ENCODE results near the gene LRRC32. TPM values are rescaled to one million over a fixed set of nuclear protein-coding genes. Genes with fewer than 3 reads are reported as not detected.

LRRC32 gene
- total and polyA plus RNA-seq, 9 of the 15 experiments (the other 6 are each of a cell fraction or from before 2014, with no cell fraction given): 0.10 to 0.50 (median 0.19) TPM; not detected in 5

- no peaks in the 10 kb centered on the region for H3K79me2 ChIP-seq (ENCODE audit: control insufficient read depth, insufficient read depth, low read length)
- no peaks in the 10 kb centered on the region for H4K20me1 ChIP-seq (replicated peaks; ENCODE audit: control insufficient read depth, insufficient read depth, low read length)
- FAIRE-seq: no peak
- H3K4me1 ChIP-seq (replicated peaks in 1 of 2; ENCODE audit: control insufficient read depth in 2 of 2, insufficient read depth in 2 of 2, low read length in 2 of 2): 0 out of 5 replicates have a peak, but pooled peaks cover 0 to 3% of the 10 kb centered on the region in 2 experiments
- no peak overlapping the region for H3K27ac ChIP-seq (ENCODE audit: extremely low read depth, low read depth, low read length)
- intact Hi-C loops (cut with micrococcal nuclease): no loop called here
- ChIA-PET CTCF (ENCODE audit: low intra/inter-chr PET ratio) (no interaction called here), POLR2A (interaction anchor here (0.6 to 1.1 kb wide), 3 partner anchors 205 to 998 kb away, joined by 3 to 4 read pairs (median 3); no protein-coding TSS in a partner anchor)
- WGBS (ENCODE audit: insufficient coverage, low coverage, missing lambda C conversion rate): 54% methylated on average over 4 of the region's 4 CpGs
- H3K9ac ChIP-seq (ENCODE audit: insufficient read depth in 1 of 2, low read depth in 2 of 2, low read length in 2 of 2): no peak overlapping the region
- TF ChIP-seq HDAC3 (IDR thresholded peaks at IDR 0.05; ENCODE audit: borderline replicate concordance, partially characterized antibody) (no peak), RAD21 (CRISPR knock-in tag; conservative IDR thresholded peaks at IDR 0.05 in 1 of 2, IDR thresholded peaks at IDR 0.05 in 1 of 2) (no peak), SREBF2 (CRISPR knock-in tag; IDR thresholded peaks at IDR 0.05) (no peak), ZNF280B (CRISPR knock-in tag; IDR thresholded peaks at IDR 0.05) (no peak), NR1H2 (CRISPR knock-in tag; IDR thresholded peaks at IDR 0.05) (no peak)
- TF ChIP-seq, protein P1, sequence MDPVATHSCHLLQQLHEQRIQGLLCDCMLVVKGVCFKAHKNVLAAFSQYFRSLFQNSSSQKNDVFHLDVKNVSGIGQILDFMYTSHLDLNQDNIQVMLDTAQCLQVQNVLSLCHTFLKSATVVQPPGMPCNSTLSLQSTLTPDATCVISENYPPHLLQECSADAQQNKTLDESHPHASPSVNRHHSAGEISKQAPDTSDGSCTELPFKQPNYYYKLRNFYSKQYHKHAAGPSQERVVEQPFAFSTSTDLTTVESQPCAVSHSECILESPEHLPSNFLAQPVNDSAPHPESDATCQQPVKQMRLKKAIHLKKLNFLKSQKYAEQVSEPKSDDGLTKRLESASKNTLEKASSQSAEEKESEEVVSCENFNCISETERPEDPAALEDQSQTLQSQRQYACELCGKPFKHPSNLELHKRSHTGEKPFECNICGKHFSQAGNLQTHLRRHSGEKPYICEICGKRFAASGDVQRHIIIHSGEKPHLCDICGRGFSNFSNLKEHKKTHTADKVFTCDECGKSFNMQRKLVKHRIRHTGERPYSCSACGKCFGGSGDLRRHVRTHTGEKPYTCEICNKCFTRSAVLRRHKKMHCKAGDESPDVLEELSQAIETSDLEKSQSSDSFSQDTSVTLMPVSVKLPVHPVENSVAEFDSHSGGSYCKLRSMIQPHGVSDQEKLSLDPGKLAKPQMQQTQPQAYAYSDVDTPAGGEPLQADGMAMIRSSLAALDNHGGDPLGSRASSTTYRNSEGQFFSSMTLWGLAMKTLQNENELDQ (CRISPR knock-in tag; IDR thresholded peaks at IDR 0.05; ENCODE audit: borderline replicate concordance): no peak
- H2AFZ ChIP-seq (ENCODE audit: low read depth, low read length): no peak overlapping the region
- in situ Hi-C loops (cut with MboI): no loop called here
- no peak for DNase-seq (ENCODE audit: extremely low read depth in 1 of 4, low spot score in 3 of 4)
- no peaks in the 10 kb centered on the region for H3K9me1 ChIP-seq (ENCODE audit: control insufficient read depth, insufficient read depth, low read length)
- H3K9me3 ChIP-seq (replicated peaks; ENCODE audit: control insufficient read depth, insufficient read depth, low read depth, low read length): no peaks in the 10 kb centered on the region
- no TSS peak for BruUV-seq (replicated peaks)
- H3K4me2 ChIP-seq (ENCODE audit: insufficient read depth, low read length): no peak overlapping the region
- ATAC-seq: no peak
- H3K27me3 ChIP-seq (ENCODE audit: control insufficient read depth in 2 of 2, insufficient read depth in 2 of 2, low read length in 2 of 2): peaks cover 0 to 6% of the 10 kb centered on the region in 2 experiments; a peak in 1 of 5 replicates
- no peaks in the 10 kb centered on the region for H3K36me3 ChIP-seq (ENCODE audit: control insufficient read depth, insufficient read depth, low read length)
- no peak overlapping the region for H3K4me3 ChIP-seq
Observed at GRCh38 chr11:76610371-76610770, 60.2 kb downstream of the LRRC32 start.
